HG03039 (cell line): Measurements from ENCODE around the gene HACE1.
A peak's percentile ranks its signal among the peaks of the same experiment; 100 is the strongest.
"Not testable (repeated sequence)": the region's sequence is repeated elsewhere in the genome, so short reads cannot be mapped to it uniquely, and the experiment has no call there.

Experiments used
- ATAC-seq: cut with Tn5 transposase; IDR thresholded peaks from one replicate; pipeline ENCODE4 v1.9.1; 2021; ENCODE audit warnings: mild to moderate bottlenecking, moderate library complexity; ENCODE audit not compliant: unreplicated experiment

HACE1 gene

GRCh38 chr6:104859225-104860146, at the start of gene HACE1:
HACE1 (minus strand) TSS chr6:104859919; CDS start chr6:104859642, 277 bp downstream.
- ATAC-seq: peak; percentile 99

GRCh38 chr6:104908888-104909525, 49.3 kb upstream of the HACE1 start:
- no peak for ATAC-seq

GRCh38 chr6:104908031-104908887, 48.5 kb upstream of the HACE1 start:
- no peak for ATAC-seq

GRCh38 chr6:104898893-104899292, 39.2 kb upstream of the HACE1 start:
- ATAC-seq: not testable (repeated sequence)

GRCh38 chr6:104896914-104897313, 37.2 kb upstream of the HACE1 start:
- no peak for ATAC-seq

- no peak for ATAC-seq
These were observed 28.3 kb upstream of the HACE1 start for GRCh38 chr6:104888066-104888465.

GRCh38 chr6:104887350-104887749, 27.6 kb upstream of the HACE1 start:
- ATAC-seq: no peak

- ATAC-seq: no peak
These were observed 25.9 kb upstream of the HACE1 start for GRCh38 chr6:104885518-104886043.

GRCh38 chr6:104884867-104885517, 25.3 kb upstream of the HACE1 start:
- no peak for ATAC-seq

- ATAC-seq: no peak
These were observed 22.4 kb upstream of the HACE1 start for GRCh38 chr6:104881964-104882668.

- no peak for ATAC-seq
These were observed 2.7 kb upstream of the HACE1 start for GRCh38 chr6:104862456-104862855.

GRCh38 chr6:104860221-104860620, 502 bp upstream of the HACE1 start:
- no peak for ATAC-seq

- ATAC-seq: no peak
These were observed 1.1 kb downstream of the HACE1 start for GRCh38 chr6:104858642-104859041.

- ATAC-seq: no peak
These were observed 4.2 kb downstream of the HACE1 start for GRCh38 chr6:104855507-104855906.

- ATAC-seq: not testable (repeated sequence)
These were observed 12.0 kb downstream of the HACE1 start for GRCh38 chr6:104847721-104848120.

GRCh38 chr6:104843229-104843628, 16.5 kb downstream of the HACE1 start:
- no peak for ATAC-seq

- ATAC-seq: no peak
These were observed 22.6 kb downstream of the HACE1 start for GRCh38 chr6:104837158-104837557.

- ATAC-seq: not testable (repeated sequence)
These were observed 23.2 kb downstream of the HACE1 start for GRCh38 chr6:104836479-104837020.

- ATAC-seq: no peak
These were observed 23.9 kb downstream of the HACE1 start for GRCh38 chr6:104835782-104836181.
